Measurements from ENCODE around the gene MYRIP. TPM values are rescaled to one million over a fixed set of nuclear protein-coding genes. Genes with fewer than 3 reads are reported as not detected.
A peak's percentile ranks its signal among the peaks of the same experiment; 100 is the strongest.
"Not testable (repeated sequence)": the region's sequence is repeated elsewhere in the genome, so short reads cannot be mapped to it uniquely, and the experiment has no call there.

MYRIP gene
- polyA plus RNA-seq, 4 donors = 0.81 to 4.5 (median 2.5) TPM

- Histone ChIP-seq H3K27ac (ENCODE audit: low read depth in 1 of 3, low read length in 2 of 3) (no peak overlapping the region), H3K27me3 (ENCODE audit: control insufficient read depth in 3 of 3, insufficient read depth in 3 of 3, low read length in 3 of 3) (no peaks in the 10 kb centered on the region), H3K36me3 (ENCODE audit: control insufficient read depth in 3 of 3, insufficient read depth in 2 of 3, low read depth in 1 of 3, low read length in 3 of 3) (no peaks in the 10 kb centered on the region), H3K9me3 (ENCODE audit: control insufficient read depth in 2 of 2, insufficient read depth in 1 of 2, low read depth in 1 of 2, low read length in 1 of 2) (no peaks in the 10 kb centered on the region), H3K4me3 (ENCODE audit: low read depth in 1 of 3, low read length in 3 of 3) (no peak overlapping the region), H3K4me1 (ENCODE audit: control insufficient read depth in 3 of 3, insufficient read depth in 2 of 3, low read depth in 1 of 3, low read length in 2 of 3) (no peaks in the 10 kb centered on the region)
- FAIRE-seq = no peak
- whole genome bisulfite sequencing, 3 donors = 88 to 89% (median 89%) methylated on average over 4 of the region's 4 CpGs
- DNase-seq = no peak
Measured at GRCh38 chr3:40079203-40079846, 269.9 kb downstream of the MYRIP start.

DNA sequence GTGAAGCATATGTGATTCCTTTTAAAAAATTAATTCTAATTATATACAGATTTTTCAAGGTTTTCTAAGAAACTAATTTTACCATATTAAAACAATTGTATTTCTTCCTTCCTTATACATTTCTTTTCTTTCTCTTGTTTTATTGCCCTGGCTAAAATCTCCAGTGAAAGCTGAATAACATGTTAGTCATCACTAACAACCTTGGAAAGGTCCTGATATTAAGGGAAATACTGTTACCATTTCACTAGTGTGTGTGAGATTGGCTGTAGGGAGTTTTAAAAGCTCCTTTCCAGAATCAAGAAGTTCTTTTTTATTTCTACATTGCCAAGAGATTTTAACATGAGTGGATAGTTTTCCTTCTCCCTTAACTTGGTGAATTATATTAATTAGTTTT, 270.4 kb downstream of the MYRIP start:
- Histone ChIP-seq H3K9me3 (ENCODE audit: control insufficient read depth in 2 of 2, insufficient read depth in 1 of 2, low read depth in 1 of 2, low read length in 1 of 2) (no peaks in the 10 kb centered on the region), H3K27ac (ENCODE audit: low read depth in 1 of 3, low read length in 2 of 3) (no peak overlapping the region), H3K4me1 (ENCODE audit: control insufficient read depth in 3 of 3, insufficient read depth in 2 of 3, low read depth in 1 of 3, low read length in 2 of 3) (no peaks in the 10 kb centered on the region), H3K27me3 (ENCODE audit: control insufficient read depth in 3 of 3, insufficient read depth in 3 of 3, low read length in 3 of 3) (no peaks in the 10 kb centered on the region), H3K36me3 (ENCODE audit: control insufficient read depth in 3 of 3, insufficient read depth in 2 of 3, low read depth in 1 of 3, low read length in 3 of 3) (no peaks in the 10 kb centered on the region), H3K4me3 (ENCODE audit: low read depth in 1 of 3, low read length in 3 of 3) (no peak overlapping the region)
- FAIRE-seq (no peak), DNase-seq (no peak)

DNA sequence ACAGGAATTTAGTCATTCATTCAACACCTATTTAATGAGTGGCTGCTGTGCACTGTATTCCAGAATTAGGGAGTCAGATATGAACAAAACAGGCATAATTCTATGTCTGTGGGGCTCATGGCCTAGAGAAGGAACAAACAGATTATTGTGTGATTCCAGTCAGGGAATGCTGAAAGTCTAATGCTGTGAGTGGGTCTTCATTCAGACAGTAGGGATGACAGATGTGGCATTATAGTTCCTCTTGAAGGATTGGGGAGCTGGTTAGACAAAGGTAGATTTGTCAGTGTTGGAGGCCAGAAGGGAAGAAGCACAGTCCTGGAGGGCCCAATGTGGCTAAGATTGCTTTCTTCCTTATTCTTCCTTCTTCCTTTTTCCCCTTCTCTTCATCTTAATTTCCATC, 273.7 kb downstream of the MYRIP start:
- DNase-seq (no peak), FAIRE-seq (no peak)

DNA sequence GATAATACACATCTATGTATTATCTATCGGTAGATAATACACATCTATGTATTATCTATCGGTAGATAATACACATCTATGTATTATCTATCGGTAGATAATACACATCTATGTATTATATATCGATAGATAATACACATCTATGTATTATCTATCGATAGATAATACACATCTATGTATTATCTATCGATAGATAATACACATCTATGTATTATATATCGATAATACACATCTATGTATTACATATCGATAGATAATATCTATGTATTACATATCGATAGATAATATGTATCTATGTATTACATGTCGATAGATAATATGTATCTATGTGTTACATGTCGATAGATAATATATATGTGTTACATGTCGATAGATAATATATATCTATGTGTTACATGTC, 275.0 kb downstream of the MYRIP start:
- 96 to 99% (median 98%) methylated on average over 6 to 12 of the region's 12 CpGs for WGBS, 3 donors
- H3K36me3 ChIP-seq (ENCODE audit: control insufficient read depth in 3 of 3, insufficient read depth in 2 of 3, low read depth in 1 of 3, low read length in 3 of 3); H3K9me3 ChIP-seq (ENCODE audit: control insufficient read depth in 2 of 2, insufficient read depth in 1 of 2, low read depth in 1 of 2, low read length in 1 of 2); H3K27ac ChIP-seq (ENCODE audit: low read depth in 1 of 3, low read length in 2 of 3); DNase-seq; FAIRE-seq; H3K4me3 ChIP-seq (ENCODE audit: low read depth in 1 of 3, low read length in 3 of 3); H3K27me3 ChIP-seq (ENCODE audit: control insufficient read depth in 3 of 3, insufficient read depth in 3 of 3, low read length in 3 of 3); H3K4me1 ChIP-seq (ENCODE audit: control insufficient read depth in 3 of 3, insufficient read depth in 2 of 3, low read depth in 1 of 3, low read length in 2 of 3): not testable (repeated sequence)

More for the DNA sequence above, 273.7 kb downstream of the MYRIP start:
- Histone ChIP-seq H3K4me3 (ENCODE audit: low read depth in 1 of 3, low read length in 3 of 3) (no peak overlapping the region), H3K9me3 (ENCODE audit: control insufficient read depth in 2 of 2, insufficient read depth in 1 of 2, low read depth in 1 of 2, low read length in 1 of 2) (no peaks in the 10 kb centered on the region), H3K4me1 (ENCODE audit: control insufficient read depth in 3 of 3, insufficient read depth in 2 of 3, low read depth in 1 of 3, low read length in 2 of 3) (no peaks in the 10 kb centered on the region), H3K36me3 (ENCODE audit: control insufficient read depth in 3 of 3, insufficient read depth in 2 of 3, low read depth in 1 of 3, low read length in 3 of 3) (no peaks in the 10 kb centered on the region), H3K27ac (ENCODE audit: low read depth in 1 of 3, low read length in 2 of 3) (no peak overlapping the region), H3K27me3 (ENCODE audit: control insufficient read depth in 3 of 3, insufficient read depth in 3 of 3, low read length in 3 of 3) (no peaks in the 10 kb centered on the region)

DNA sequence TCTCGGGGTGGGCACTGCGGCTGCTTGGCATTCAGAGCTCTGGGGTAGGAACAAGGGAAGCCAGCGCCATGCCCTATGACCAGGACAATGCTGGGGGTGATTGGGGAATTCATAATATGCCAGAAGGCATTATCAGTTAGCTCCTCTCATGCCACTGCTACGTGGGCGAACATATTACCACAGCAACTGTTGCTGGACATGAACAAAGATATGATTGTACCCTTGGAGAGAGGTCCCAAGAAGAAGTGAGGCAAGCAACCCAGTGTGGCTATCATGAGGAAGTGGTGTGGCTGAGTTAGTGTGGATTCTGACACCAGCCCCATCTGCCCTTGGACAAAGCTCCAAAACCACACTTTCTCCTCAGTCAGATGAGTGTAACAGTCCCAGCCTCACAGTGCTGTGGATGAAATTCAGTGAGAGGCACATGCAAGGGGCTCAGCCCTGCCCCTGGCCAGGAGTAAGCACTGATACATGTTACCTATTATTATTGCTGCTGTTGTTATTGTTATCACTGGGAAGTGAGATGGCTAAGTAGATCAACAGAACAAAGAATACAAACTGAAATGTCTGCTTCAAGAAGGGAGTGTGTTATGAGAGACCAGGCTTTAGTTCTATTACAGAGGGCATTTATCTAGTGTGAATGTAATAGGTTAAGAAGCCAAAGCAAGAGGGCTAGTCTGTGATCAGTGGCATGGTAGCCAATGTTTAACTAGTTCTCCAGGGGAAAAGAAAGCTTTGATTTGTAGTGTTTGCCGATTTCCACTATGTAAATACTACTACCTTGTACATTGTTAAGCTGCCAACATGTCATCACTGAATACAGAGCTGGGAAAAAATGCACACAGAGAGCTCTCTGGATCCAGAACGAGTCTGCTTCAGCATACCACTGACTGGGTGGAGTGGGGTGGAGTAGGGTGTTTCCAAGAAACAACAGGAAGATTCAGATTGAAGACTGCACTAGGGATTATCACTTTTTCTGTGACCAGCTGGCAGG, 277.8 kb downstream of the MYRIP start:
- Histone ChIP-seq H3K9me3 (ENCODE audit: control insufficient read depth in 2 of 2, insufficient read depth in 1 of 2, low read depth in 1 of 2, low read length in 1 of 2) (no peaks in the 10 kb centered on the region), H3K27me3 (ENCODE audit: control insufficient read depth in 3 of 3, insufficient read depth in 3 of 3, low read length in 3 of 3) (no peaks in the 10 kb centered on the region), H3K36me3 (ENCODE audit: control insufficient read depth in 3 of 3, insufficient read depth in 2 of 3, low read depth in 1 of 3, low read length in 3 of 3) (no peaks in the 10 kb centered on the region), H3K4me3 (ENCODE audit: low read depth in 1 of 3, low read length in 3 of 3) (no peak overlapping the region), H3K4me1 (ENCODE audit: control insufficient read depth in 3 of 3, insufficient read depth in 2 of 3, low read depth in 1 of 3, low read length in 2 of 3) (no peaks in the 10 kb centered on the region), H3K27ac (ENCODE audit: low read depth in 1 of 3, low read length in 2 of 3) (no peak overlapping the region)
- WGBS, 3 donors = 67 to 76% (median 69%) methylated on average over 7 of the region's 7 CpGs
- no peak for FAIRE-seq
- peak in 1 of 2 donors; percentile 24 for DNase-seq

DNA sequence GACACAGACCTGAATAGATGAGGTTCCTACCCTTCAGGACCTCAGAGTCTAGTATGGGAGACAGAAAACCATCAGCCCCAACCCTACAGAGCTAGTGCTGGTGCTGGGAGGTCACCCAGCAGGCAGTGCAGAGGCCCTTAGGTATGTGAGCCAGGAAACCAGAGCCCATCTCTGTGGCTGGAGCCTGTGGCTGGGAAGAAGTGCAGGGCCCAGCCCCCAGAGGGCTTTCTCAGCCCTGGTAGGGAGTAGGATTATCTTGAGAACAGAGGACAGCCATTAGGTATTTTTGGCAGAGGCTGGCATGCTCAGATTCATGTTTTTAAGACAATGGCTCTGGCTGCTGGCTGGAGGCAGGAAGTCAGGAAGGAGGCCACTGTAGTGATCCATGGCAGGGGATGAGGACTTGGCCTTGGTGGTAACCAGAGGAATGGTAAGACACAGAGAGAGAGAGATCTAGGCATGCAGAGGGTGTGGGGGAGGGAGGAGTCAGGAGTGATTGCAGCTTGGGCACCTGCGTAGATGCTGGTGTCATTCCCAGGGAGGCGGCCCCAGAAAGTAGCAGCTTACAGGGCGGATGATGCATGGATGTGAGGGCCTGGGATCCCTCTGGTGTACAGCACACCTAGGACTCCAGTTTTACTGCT, 279.2 kb downstream of the MYRIP start:
- H3K4me3 ChIP-seq (ENCODE audit: low read depth in 1 of 3, low read length in 3 of 3) = no peak overlapping the region

GRCh38 chr3:40096661-40097111, 287.3 kb downstream of the MYRIP start:
- WGBS, 3 donors = 67 to 75% (median 70%) methylated on average over 6 of the region's 6 CpGs
- H3K36me3 ChIP-seq (ENCODE audit: control insufficient read depth in 3 of 3, insufficient read depth in 2 of 3, low read depth in 1 of 3, low read length in 3 of 3) = no peaks in the 10 kb centered on the region
- no peak overlapping the region for H3K27ac ChIP-seq (ENCODE audit: low read depth in 1 of 3, low read length in 2 of 3)
- H3K27me3 ChIP-seq (ENCODE audit: control insufficient read depth in 3 of 3, insufficient read depth in 3 of 3, low read length in 3 of 3) = no peaks in the 10 kb centered on the region
- FAIRE-seq = no peak
- peaks cover 0 to 1% of the 10 kb centered on the region in 2 donors for H3K9me3 ChIP-seq (ENCODE audit: control insufficient read depth in 2 of 2, insufficient read depth in 1 of 2, low read depth in 1 of 2, low read length in 1 of 2)
- no peaks in the 10 kb centered on the region for H3K4me1 ChIP-seq (ENCODE audit: control insufficient read depth in 3 of 3, insufficient read depth in 2 of 3, low read depth in 1 of 3, low read length in 2 of 3)
- H3K4me3 ChIP-seq (ENCODE audit: low read depth in 1 of 3, low read length in 3 of 3) = no peak overlapping the region
- no peak for DNase-seq

More for the DNA sequence above, 279.2 kb downstream of the MYRIP start:
- no peaks in the 10 kb centered on the region for H3K36me3 ChIP-seq (ENCODE audit: control insufficient read depth in 3 of 3, insufficient read depth in 2 of 3, low read depth in 1 of 3, low read length in 3 of 3)
- no peak for DNase-seq
- H3K27ac ChIP-seq (ENCODE audit: low read depth in 1 of 3, low read length in 2 of 3) = no peak overlapping the region
- no peaks in the 10 kb centered on the region for H3K27me3 ChIP-seq (ENCODE audit: control insufficient read depth in 3 of 3, insufficient read depth in 3 of 3, low read length in 3 of 3)
- no peaks in the 10 kb centered on the region for H3K9me3 ChIP-seq (ENCODE audit: control insufficient read depth in 2 of 2, insufficient read depth in 1 of 2, low read depth in 1 of 2, low read length in 1 of 2)
- H3K4me1 ChIP-seq (ENCODE audit: control insufficient read depth in 3 of 3, insufficient read depth in 2 of 3, low read depth in 1 of 3, low read length in 2 of 3) = no peaks in the 10 kb centered on the region
- no peak for FAIRE-seq
- 82 to 88% (median 84%) methylated on average over 3 of the region's 3 CpGs for WGBS, 3 donors
